Keratinocyte (primary cell): ENCODE data around the gene PPL. TPM values are rescaled to one million over a fixed set of nuclear protein-coding genes. Genes with fewer than 3 reads are reported as not detected.

Source experiments
- DNase-seq: peaks from one replicate; pipeline ENCODE4 v3.0.0-alpha.2; 2011; ENCODE audit warnings: low read depth, missing footprints, low spot score
- FAIRE-seq: peaks from 2 replicates; lab custom pipeline; 2011; peaks lifted over from hg19 to GRCh38; lab: Jason Lieb, UNC
- H2AFZ ChIP-seq: 2 replicates; pipeline ENCODE4 v1.6.0; 2012; ENCODE audit warnings: low read length, control low read depth, inconsistent platforms; ENCODE audit not compliant: control insufficient read depth
- H3K27ac ChIP-seq: 2 replicates; pipeline ENCODE4 v1.5.1; 2011; ENCODE audit warnings: low read length; ENCODE audit not compliant: control insufficient read depth, insufficient read depth
- H3K27me3 ChIP-seq: 3 replicates; pipeline ENCODE4 v1.6.0; 2011; ENCODE audit warnings: low read length; ENCODE audit not compliant: control insufficient read depth, insufficient read depth; ENCODE audit errors: extremely low read depth
- H3K36me3 ChIP-seq, 2 experiments: 2 replicates in 1 of 2; 3 replicates in 1 of 2; pipeline ENCODE4 v1.5.1; 2011; ENCODE audit warnings: low read length in 2 of 2, mild to moderate bottlenecking in 1 of 2; ENCODE audit not compliant: control insufficient read depth in 2 of 2, insufficient read depth in 2 of 2; ENCODE audit errors: extremely low read depth in 1 of 2
- H3K4me1 ChIP-seq: 3 replicates; pipeline ENCODE4 v1.5.1; 2011; ENCODE audit warnings: low read length; ENCODE audit not compliant: control insufficient read depth, insufficient read depth; ENCODE audit errors: extremely low read depth
- H3K4me2 ChIP-seq: 3 replicates; pipeline ENCODE4 v1.6.0; 2011; ENCODE audit warnings: low read depth, low read length; ENCODE audit not compliant: control insufficient read depth, insufficient read depth; ENCODE audit errors: extremely low read depth
- H3K4me3 ChIP-seq, 3 experiments: fragments of 200-600 bp in 1 of 3; sonication (generic) in 1 of 3; 2 replicates in 2 of 3; 3 replicates in 1 of 3; pipeline ENCODE4 v1.5.1; 2011 to 2016; ENCODE audit warnings: low read length in 3 of 3, mild to moderate bottlenecking in 3 of 3, control low read depth in 2 of 3, inconsistent platforms in 1 of 3, low read depth in 1 of 3, mixed read lengths in 1 of 3, mixed run types in 1 of 3, moderate library complexity in 1 of 3; ENCODE audit not compliant: control insufficient read depth in 2 of 3, insufficient read depth in 2 of 3; ENCODE audit errors: extremely low read depth in 1 of 3
- H3K79me2 ChIP-seq: 2 replicates; pipeline ENCODE4 v1.6.0; 2012; ENCODE audit warnings: low read length; ENCODE audit not compliant: control insufficient read depth, insufficient read depth
- H3K9ac ChIP-seq: 3 replicates; pipeline ENCODE4 v1.6.0; 2011; ENCODE audit warnings: low read length; ENCODE audit not compliant: control insufficient read depth, insufficient read depth; ENCODE audit errors: extremely low read depth
- H3K9me1 ChIP-seq: 3 replicates; pipeline ENCODE4 v1.6.0; 2011; ENCODE audit warnings: low read length; ENCODE audit not compliant: control insufficient read depth, insufficient read depth; ENCODE audit errors: extremely low read depth
- H3K9me3 ChIP-seq: 2 replicates; pipeline ENCODE4 v1.5.1; 2012; ENCODE audit warnings: low read depth, low read length; ENCODE audit not compliant: control insufficient read depth
- H4K20me1 ChIP-seq: 3 replicates; pipeline ENCODE4 v1.6.0; 2011; ENCODE audit warnings: low read length; ENCODE audit not compliant: control insufficient read depth, insufficient read depth; ENCODE audit errors: extremely low read depth
- EZH2 ChIP-seq: IDR thresholded peaks from one replicate; pipeline ENCODE4 v1.6.1; 2012; ENCODE audit warnings: inconsistent platforms, mild to moderate bottlenecking, low read length, moderate library complexity
- dilution Hi-C: fragments of 300-500 bp; cut with MboI; formaldehyde crosslinking; loops from one replicate; pipeline ENCODE4 v1.7.0; 2020; ENCODE audit warnings: low sequenced_read_pairs; ENCODE audit not compliant: extremely low pct_ligation_motif_present
- polyA plus RNA-seq, 5 experiments: library from polyadenylated mRNA; depleted of rRNA in 3 of 5; stranded (reverse) in 3 of 5; stranded (forward) in 1 of 5; unstranded in 1 of 5; fragments of >200 nt; gene quantifications; 1 replicate in 1 of 5; 2 replicates in 3 of 5; 3 replicates in 1 of 5; pipeline versions ENCODE4 v1.2.1 to v1.2.3, GENCODE V29; 2011 to 2012; ENCODE audit warnings: missing spikeins in 2 of 5, low read depth in 1 of 5, low replicate concordance in 1 of 5
- TF ChIP-seq, protein P1 (sequence below), 3 experiments: IDR thresholded peaks in 1 of 3; conservative IDR thresholded peaks in 1 of 3; optimal IDR thresholded peaks in 1 of 3; 2 replicates in 2 of 3; 3 replicates in 1 of 3; pipeline versions ENCODE3 to v1.5.1; 2011; ENCODE audit warnings: low read length in 3 of 3, mild to moderate bottlenecking in 3 of 3, moderate library complexity in 2 of 3, control low read depth in 1 of 3, inconsistent platforms in 1 of 3; ENCODE audit not compliant: insufficient read depth in 2 of 3; ENCODE audit errors: extremely low read depth in 1 of 3

Gene PPL
- polyA plus RNA-seq, 1 donor (not counting 4 experiments of a cell fraction or from before 2014, with no cell fraction given) = 26.6 TPM

DNA sequence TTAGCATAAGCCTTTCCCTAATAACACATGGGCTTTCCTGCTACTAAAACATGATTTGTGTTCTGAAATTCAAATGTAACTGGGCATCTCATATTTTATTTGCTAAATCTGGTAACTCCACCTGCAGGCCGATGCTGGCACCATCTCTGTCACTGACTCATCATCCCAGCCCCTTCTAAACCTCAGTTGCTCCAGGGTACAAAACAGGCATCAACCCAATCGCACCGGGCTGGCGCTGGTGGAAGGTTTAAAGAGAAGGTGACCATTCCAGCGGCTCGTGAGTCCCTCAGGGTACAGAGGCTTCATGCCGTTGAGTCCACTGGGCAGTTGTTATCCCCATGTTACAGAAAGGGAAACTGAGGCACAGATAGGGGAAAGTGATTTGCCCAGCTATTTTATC is 27.1 kb downstream of the PPL start:
- H3K27ac ChIP-seq = no peak overlapping the region
- no peak overlapping the region for H2AFZ ChIP-seq
- H3K4me1 ChIP-seq = peaks cover 6% of the 10 kb centered on the region
- no peaks in the 10 kb centered on the region for H3K9me3 ChIP-seq
- FAIRE-seq (no peak), DNase-seq (no peak)
- no peak overlapping the region for H3K9ac ChIP-seq
- H3K9me1 ChIP-seq = no peaks in the 10 kb centered on the region
- no peaks in the 10 kb centered on the region for H3K27me3 ChIP-seq
- dilution Hi-C loops = no loop called here
- no peak overlapping the region for H3K4me2 ChIP-seq
- no peak overlapping the region for H3K4me3 ChIP-seq
- H4K20me1 ChIP-seq = no peaks in the 10 kb centered on the region
- TF ChIP-seq, protein P1, sequence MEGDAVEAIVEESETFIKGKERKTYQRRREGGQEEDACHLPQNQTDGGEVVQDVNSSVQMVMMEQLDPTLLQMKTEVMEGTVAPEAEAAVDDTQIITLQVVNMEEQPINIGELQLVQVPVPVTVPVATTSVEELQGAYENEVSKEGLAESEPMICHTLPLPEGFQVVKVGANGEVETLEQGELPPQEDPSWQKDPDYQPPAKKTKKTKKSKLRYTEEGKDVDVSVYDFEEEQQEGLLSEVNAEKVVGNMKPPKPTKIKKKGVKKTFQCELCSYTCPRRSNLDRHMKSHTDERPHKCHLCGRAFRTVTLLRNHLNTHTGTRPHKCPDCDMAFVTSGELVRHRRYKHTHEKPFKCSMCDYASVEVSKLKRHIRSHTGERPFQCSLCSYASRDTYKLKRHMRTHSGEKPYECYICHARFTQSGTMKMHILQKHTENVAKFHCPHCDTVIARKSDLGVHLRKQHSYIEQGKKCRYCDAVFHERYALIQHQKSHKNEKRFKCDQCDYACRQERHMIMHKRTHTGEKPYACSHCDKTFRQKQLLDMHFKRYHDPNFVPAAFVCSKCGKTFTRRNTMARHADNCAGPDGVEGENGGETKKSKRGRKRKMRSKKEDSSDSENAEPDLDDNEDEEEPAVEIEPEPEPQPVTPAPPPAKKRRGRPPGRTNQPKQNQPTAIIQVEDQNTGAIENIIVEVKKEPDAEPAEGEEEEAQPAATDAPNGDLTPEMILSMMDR (optimal IDR thresholded peaks at IDR 0.05 in 1 of 3, IDR thresholded peaks at IDR 0.05 in 1 of 3, conservative IDR thresholded peaks at IDR 0.05 in 1 of 3; ENCODE audit: extremely low read depth in 1 of 3, insufficient read depth in 2 of 3, low read length in 3 of 3) = peak in 2 of 3 experiments; percentile 8 to 10
- no peak for TF ChIP-seq EZH2
- no peaks in the 10 kb centered on the region for H3K79me2 ChIP-seq
- peaks cover 4% of the 10 kb centered on the region in 2 experiments for H3K36me3 ChIP-seq

DNA sequence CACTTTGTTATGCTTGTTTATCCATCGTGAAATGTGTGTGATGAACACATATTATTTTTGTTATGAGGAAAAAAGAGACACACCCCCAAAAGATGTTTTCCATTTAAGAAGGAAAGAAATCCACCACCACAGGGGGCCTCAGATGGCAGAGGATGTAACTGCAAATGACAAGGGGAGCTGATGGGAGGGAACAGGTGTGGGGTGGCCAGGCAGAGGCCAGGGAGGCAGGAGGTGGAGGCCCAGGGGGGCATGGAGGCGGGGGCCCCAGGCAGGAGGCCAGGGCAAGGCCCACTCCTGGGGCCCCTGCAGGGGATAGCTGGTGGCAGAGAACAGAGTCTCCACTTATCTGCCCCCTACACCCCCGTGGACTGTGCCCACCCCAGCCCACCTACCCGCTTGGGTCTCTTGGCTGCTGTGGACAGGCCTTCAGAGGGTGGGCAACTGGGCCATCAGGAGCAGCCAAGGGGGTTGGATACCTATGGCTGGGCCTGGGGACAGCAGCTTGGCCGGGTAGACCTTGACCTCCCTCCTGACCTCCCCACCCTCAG is 28.0 kb downstream of the PPL start:
- Histone ChIP-seq H3K79me2 (no peaks in the 10 kb centered on the region), H4K20me1 (no peaks in the 10 kb centered on the region), H3K36me3 (peaks cover 0 to 8% of the 10 kb centered on the region in 2 experiments), H2AFZ (no peak overlapping the region), H3K4me3 (no peak overlapping the region), H3K9me1 (no peaks in the 10 kb centered on the region), H3K9me3 (no peaks in the 10 kb centered on the region), H3K4me1 (peaks cover 6% of the 10 kb centered on the region), H3K27ac (no peak overlapping the region), H3K27me3 (no peaks in the 10 kb centered on the region), H3K4me2 (no peak overlapping the region), H3K9ac (no peak overlapping the region)
- FAIRE-seq = no peak
- dilution Hi-C loops = no loop called here
- TF ChIP-seq, protein P1 (optimal IDR thresholded peaks at IDR 0.05 in 1 of 3, IDR thresholded peaks at IDR 0.05 in 1 of 3, conservative IDR thresholded peaks at IDR 0.05 in 1 of 3; ENCODE audit: extremely low read depth in 1 of 3, insufficient read depth in 2 of 3, low read length in 3 of 3) = no peak
- no peak for TF ChIP-seq EZH2
- DNase-seq = no peak
